ENCODE results near the gene CACNA2D4. TPM values are rescaled to one million over a fixed set of nuclear protein-coding genes. Genes with fewer than 3 reads are reported as not detected.

Gene CACNA2D4
- total RNA-seq, 1 experiment from 2014 or later = 1.7 TPM

DNA sequence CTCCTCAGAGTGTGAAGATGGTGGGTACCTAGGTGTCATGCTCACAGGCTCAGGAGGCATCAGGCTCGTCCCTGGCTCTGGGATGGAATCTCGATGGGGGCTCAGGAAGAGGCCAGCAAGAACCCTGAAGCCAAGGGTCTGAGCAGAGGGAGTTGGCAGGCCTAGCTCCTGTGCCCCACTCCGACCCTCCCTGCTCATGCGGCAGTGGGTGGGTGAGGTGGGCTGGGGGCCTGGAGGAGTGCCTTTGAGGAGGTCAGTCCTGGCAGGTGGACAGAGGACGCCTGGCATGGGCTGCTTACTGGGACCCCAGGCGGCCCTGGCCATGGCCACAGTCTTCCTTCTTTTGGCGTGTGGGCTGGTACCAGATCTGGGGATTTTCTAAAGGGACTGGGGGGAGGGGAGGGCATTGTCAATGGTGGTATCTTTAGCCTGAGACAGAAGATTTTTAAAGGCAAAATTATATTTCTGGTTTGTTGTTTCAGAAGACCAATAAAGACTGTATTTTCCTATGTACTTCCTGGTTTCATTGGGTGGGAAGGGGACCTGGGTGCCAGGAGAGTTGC lies 82.1 kb downstream of the CACNA2D4 start:
- H4K20me1 ChIP-seq (ENCODE audit: insufficient read depth) = no peaks in the 10 kb centered on the region; the same call in 1 of the 2 replicates
- no peaks in the 10 kb centered on the region for H3K9me2 ChIP-seq (ENCODE audit: insufficient read depth)
- ChIA-PET POLR2A (no interaction called here), CTCF (no interaction called here), RAD21 (ENCODE audit: low non-redundant PET in 1 of 2, low total read pairs in 2 of 2, uncharacterized antibody in 2 of 2, unreplicated experiment in 2 of 2) (no interaction called here)
- H3K4me1 ChIP-seq (ENCODE audit: control insufficient read depth in 1 of 2, insufficient read depth in 2 of 2, low read length in 2 of 2) = no peaks in the 10 kb centered on the region
- no TSS peak for BruUV-seq (replicated peaks)
- peaks cover 13% of the 10 kb centered on the region for H3K27me3 ChIP-seq (ENCODE audit: insufficient read depth, low read length)
- no peaks in the 10 kb centered on the region for H3K79me2 ChIP-seq (ENCODE audit: insufficient read depth, low read length)
- no peak overlapping the region for H3K4me2 ChIP-seq (ENCODE audit: low read length)
- H3K36me3 ChIP-seq (ENCODE audit: control insufficient read depth in 1 of 2, insufficient read depth in 2 of 2, low read length in 2 of 2) = no peaks in the 10 kb centered on the region
- intact Hi-C loops (cut with micrococcal nuclease) = no loop called here
- H2AFZ ChIP-seq (ENCODE audit: low read depth, low read length, poor library complexity, severe bottlenecking) = no peak overlapping the region
- DNase-seq (ENCODE audit: low read depth, low spot score) = no peak
- no peak for ATAC-seq
- H3K27ac ChIP-seq (ENCODE audit: low read depth, low read length) = no peak overlapping the region
- H3K9me3 ChIP-seq (ENCODE audit: control insufficient read depth in 1 of 2, insufficient read depth in 1 of 2, low read depth in 1 of 2, low read length in 2 of 2) = no peaks in the 10 kb centered on the region
- H3K9ac ChIP-seq (ENCODE audit: low read length) = no peak overlapping the region
- H3K4me3 ChIP-seq (replicated peaks in 1 of 2; ENCODE audit: low read depth in 1 of 2, low read length in 2 of 2) = no peak overlapping the region
- TF ChIP-seq TCF7L2 (IDR thresholded peaks at IDR 0.05; ENCODE audit: borderline replicate concordance, extremely low read depth, insufficient read depth, insufficient read length) (no peak), POLR2A (IDR thresholded peaks at IDR 0.05; ENCODE audit: borderline replicate concordance, extremely low read depth, insufficient read depth, insufficient read length) (no peak), EZH2 (IDR thresholded peaks at IDR 0.05) (no peak), RAD21 (IDR thresholded peaks at IDR 0.05; ENCODE audit: low read depth) (no peak), FOSL1 (IDR thresholded peaks at IDR 0.05; ENCODE audit: low read depth) (no peak), EGR1 (IDR thresholded peaks at IDR 0.05; ENCODE audit: low read depth) (no peak), YY1 (IDR thresholded peaks at IDR 0.05; ENCODE audit: extremely low read depth, insufficient replicate concordance, low read depth, low read length) (no peak), ELF1 (IDR thresholded peaks at IDR 0.05; ENCODE audit: borderline replicate concordance, low read depth) (no peak), EZH2phosphoT487 (IDR thresholded peaks at IDR 0.05; ENCODE audit: borderline replicate concordance) (no peak), SIN3A (IDR thresholded peaks at IDR 0.05; ENCODE audit: low read depth) (no peak), ZNF274 (IDR thresholded peaks at IDR 0.05; ENCODE audit: low read depth, low read length) (no peak), ZFX (IDR thresholded peaks at IDR 0.05) (no peak), SP1 (IDR thresholded peaks at IDR 0.05; ENCODE audit: low read depth) (no peak)
- TF ChIP-seq, protein P1, sequence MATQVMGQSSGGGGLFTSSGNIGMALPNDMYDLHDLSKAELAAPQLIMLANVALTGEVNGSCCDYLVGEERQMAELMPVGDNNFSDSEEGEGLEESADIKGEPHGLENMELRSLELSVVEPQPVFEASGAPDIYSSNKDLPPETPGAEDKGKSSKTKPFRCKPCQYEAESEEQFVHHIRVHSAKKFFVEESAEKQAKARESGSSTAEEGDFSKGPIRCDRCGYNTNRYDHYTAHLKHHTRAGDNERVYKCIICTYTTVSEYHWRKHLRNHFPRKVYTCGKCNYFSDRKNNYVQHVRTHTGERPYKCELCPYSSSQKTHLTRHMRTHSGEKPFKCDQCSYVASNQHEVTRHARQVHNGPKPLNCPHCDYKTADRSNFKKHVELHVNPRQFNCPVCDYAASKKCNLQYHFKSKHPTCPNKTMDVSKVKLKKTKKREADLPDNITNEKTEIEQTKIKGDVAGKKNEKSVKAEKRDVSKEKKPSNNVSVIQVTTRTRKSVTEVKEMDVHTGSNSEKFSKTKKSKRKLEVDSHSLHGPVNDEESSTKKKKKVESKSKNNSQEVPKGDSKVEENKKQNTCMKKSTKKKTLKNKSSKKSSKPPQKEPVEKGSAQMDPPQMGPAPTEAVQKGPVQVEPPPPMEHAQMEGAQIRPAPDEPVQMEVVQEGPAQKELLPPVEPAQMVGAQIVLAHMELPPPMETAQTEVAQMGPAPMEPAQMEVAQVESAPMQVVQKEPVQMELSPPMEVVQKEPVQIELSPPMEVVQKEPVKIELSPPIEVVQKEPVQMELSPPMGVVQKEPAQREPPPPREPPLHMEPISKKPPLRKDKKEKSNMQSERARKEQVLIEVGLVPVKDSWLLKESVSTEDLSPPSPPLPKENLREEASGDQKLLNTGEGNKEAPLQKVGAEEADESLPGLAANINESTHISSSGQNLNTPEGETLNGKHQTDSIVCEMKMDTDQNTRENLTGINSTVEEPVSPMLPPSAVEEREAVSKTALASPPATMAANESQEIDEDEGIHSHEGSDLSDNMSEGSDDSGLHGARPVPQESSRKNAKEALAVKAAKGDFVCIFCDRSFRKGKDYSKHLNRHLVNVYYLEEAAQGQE (IDR thresholded peaks at IDR 0.05; ENCODE audit: low read depth) = no peak
